Glomerular visceral epithelial cell (primary cell): ENCODE results near the gene EVA1B.

Experiments
- DNase-seq: peaks from one replicate; pipeline ENCODE4 v3.0.0-alpha.2; 2016; ENCODE audit errors: extremely low spot score

The EVA1B gene

DNA sequence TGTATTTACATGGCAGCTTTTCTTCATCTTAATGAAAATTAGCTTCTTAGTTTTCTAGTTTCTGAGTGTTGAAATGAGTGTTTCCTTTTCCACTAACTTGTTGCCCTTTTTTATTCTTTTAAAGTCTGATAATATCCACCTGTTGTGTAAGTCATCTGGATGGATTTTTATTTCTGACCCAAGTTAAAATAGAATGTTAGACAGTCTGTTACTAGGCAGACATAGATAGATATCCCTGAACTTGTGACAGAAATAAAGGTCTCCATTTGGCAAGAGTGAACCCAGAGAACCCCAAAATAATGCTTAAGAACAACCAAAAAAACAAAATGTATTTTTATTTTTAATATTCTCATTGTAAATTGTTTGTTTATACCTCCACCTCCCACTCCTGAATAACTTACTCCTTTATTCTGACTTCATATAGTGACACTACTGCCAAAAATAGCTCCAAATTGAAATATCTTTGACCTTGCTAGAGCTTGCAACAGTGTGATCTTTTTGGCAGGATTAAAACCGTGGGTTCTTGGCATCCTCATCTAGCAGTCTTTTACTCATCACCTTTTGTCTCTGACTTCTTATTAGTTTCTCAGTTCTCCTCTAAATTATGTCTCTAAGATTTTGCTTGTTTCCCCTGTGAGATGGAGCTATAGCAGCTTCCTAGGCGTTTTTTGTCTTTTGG is 44.2 kb downstream of the EVA1B start:
- DNase-seq, result no peak

DNA sequence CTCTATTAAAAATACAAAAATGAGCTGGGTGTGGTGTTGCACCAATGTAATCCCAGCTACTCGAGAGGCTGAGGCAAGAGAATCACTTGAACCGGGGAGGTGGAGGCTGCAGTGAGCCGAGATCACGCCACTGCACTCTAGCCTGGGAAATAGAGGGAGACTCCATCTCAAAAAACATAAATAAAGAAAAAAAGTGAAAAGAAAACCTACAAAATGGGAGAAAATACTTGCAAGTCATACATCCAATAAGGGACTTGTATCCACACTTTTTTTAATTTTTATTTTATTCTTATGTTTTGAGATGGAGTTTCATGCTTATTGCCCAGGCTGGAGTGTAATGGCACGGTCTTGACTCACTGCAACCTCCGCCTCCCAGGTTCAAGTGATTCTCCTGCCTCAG is 46.8 kb downstream of the EVA1B start:
- DNase-seq, result no peak

DNA sequence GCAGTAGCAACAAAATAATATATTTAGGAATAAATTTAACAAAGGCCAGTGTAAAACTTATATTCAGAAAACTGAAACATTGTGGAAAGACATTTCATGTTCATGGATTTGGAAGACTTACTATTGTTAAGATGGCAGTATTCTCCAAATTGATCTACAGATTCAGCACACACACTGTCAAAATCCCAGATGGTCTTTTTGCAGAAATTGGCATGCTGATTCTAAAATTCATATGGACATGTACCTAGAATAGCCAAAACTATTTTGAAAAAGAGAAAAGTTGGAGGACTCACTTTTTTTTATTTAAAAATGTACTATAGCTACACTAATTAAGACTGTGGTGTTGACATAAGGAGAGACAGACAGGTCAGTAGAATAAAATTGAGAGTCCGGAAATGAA is 49.2 kb downstream of the EVA1B start:
- DNase-seq, result no peak

DNA sequence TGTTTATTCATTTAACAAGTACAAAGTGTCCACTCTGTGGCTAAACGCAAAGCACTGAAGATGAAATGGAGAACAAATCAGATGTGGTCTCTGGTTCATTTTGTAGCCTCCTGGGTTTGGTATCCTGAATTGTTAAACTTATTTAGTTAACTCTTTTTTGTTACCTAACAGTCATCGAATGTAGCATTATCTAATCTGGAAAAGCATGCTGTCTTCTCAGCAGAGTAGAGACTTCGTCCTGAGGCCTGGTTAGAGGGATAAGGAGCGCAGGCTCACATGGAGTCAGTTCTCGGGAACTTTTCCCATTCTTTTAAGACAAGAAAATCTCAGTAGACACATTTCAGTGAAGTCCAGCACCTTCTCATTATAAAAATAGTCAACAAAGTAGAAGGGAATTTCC is 50.4 kb downstream of the EVA1B start:
- DNase-seq, result no peak
